KOPT-K1 (cell line): Measurements from ENCODE around the gene CDC23.
A peak's percentile ranks its signal among the peaks of the same experiment; 100 is the strongest.
"Not testable (repeated sequence)": the region's sequence is repeated elsewhere in the genome, so short reads cannot be mapped to it uniquely, and the experiment has no call there.

ENCODE experiments used
- H3K27ac ChIP-seq: fragments of 200-600 bp; sonication (generic); 2 replicates; pipeline ENCODE4 v1.5.1; 2016; ENCODE audit warnings: antibody characterized with exemption, mild to moderate bottlenecking, low read depth, low read length; ENCODE audit not compliant: poor library complexity, severe bottlenecking
- H3K36me3 ChIP-seq: fragments of 200-600 bp; sonication (generic); 2 replicates; pipeline ENCODE4 v1.5.1; 2017; ENCODE audit warnings: antibody characterized with exemption, mild to moderate bottlenecking, low read length, moderate library complexity; ENCODE audit not compliant: insufficient read depth
- H3K9me3 ChIP-seq: fragments of 200-600 bp; sonication (generic); 2 replicates; pipeline ENCODE4 v1.5.1; 2017; ENCODE audit warnings: antibody characterized with exemption, low read length, mild to moderate bottlenecking; ENCODE audit not compliant: insufficient read depth, poor library complexity, severe bottlenecking

Gene CDC23

GRCh38 chr5:138179277-138179857 lies 33.8 kb downstream of the CDC23 start:
- no peaks in the 10 kb centered on the region for H3K9me3 ChIP-seq
- peak overlapping the region; percentile 98 for H3K27ac ChIP-seq
- peaks cover 66% of the 10 kb centered on the region for H3K36me3 ChIP-seq

GRCh38 chr5:138178516-138179276 lies 34.4 kb downstream of the CDC23 start, which contains the start of the genes BRD8 and KIF20A:
TSS of gene BRD8 (minus strand) at chr5:138178630. CDS start at chr5:138178614, 16 bp downstream.
TSS of gene KIF20A (plus strand) at chr5:138179112. CDS start at chr5:138179681, 569 bp downstream.
- peaks cover 66% of the 10 kb centered on the region for H3K36me3 ChIP-seq
- H3K9me3 ChIP-seq: no peaks in the 10 kb centered on the region
- H3K27ac ChIP-seq: peak within 1 kb of the TSS; percentile 98

GRCh38 chr5:138177941-138178515 lies 35.1 kb downstream of the CDC23 start:
- Histone ChIP-seq H3K36me3 (peaks cover 66% of the 10 kb centered on the region), H3K27ac (peak overlapping the region; percentile 98), H3K9me3 (no peaks in the 10 kb centered on the region)

- Histone ChIP-seq H3K9me3 (no peaks in the 10 kb centered on the region), H3K36me3 (peaks cover 100% of the 10 kb centered on the region), H3K27ac (no peak overlapping the region)
These were observed 42.8 kb downstream of the CDC23 start for GRCh38 chr5:138170299-138170698.

- Histone ChIP-seq H3K9me3 (no peaks in the 10 kb centered on the region), H3K36me3 (peaks cover 100% of the 10 kb centered on the region), H3K27ac (no peak overlapping the region)
These were observed 44.0 kb downstream of the CDC23 start for GRCh38 chr5:138169124-138169523.

- H3K36me3 ChIP-seq: peaks cover 100% of the 10 kb centered on the region
- H3K27ac ChIP-seq: no peak overlapping the region
- no peaks in the 10 kb centered on the region for H3K9me3 ChIP-seq
These were observed 49.4 kb downstream of the CDC23 start for GRCh38 chr5:138163721-138164120.

GRCh38 chr5:138160706-138161105 lies 52.4 kb downstream of the CDC23 start:
- Histone ChIP-seq H3K27ac (no peak overlapping the region), H3K36me3 (peaks cover 100% of the 10 kb centered on the region), H3K9me3 (no peaks in the 10 kb centered on the region)

GRCh38 chr5:138159666-138160065 lies 53.5 kb downstream of the CDC23 start:
- no peak overlapping the region for H3K27ac ChIP-seq
- H3K9me3 ChIP-seq: no peaks in the 10 kb centered on the region
- H3K36me3 ChIP-seq: peaks cover 92% of the 10 kb centered on the region

- H3K27ac ChIP-seq: no peak overlapping the region
- peaks cover 72% of the 10 kb centered on the region for H3K36me3 ChIP-seq
- no peaks in the 10 kb centered on the region for H3K9me3 ChIP-seq
These were observed 55.5 kb downstream of the CDC23 start for GRCh38 chr5:138157626-138158025.

- H3K9me3 ChIP-seq, H3K27ac ChIP-seq: not testable (repeated sequence)
- H3K36me3 ChIP-seq: peaks cover 55% of the 10 kb centered on the region
These were observed 57.1 kb downstream of the CDC23 start for GRCh38 chr5:138155977-138156376.

- Histone ChIP-seq H3K27ac (no peak overlapping the region), H3K9me3 (no peaks in the 10 kb centered on the region), H3K36me3 (no peaks in the 10 kb centered on the region)
These were observed 63.6 kb downstream of the CDC23 start for GRCh38 chr5:138149530-138149929.

- H3K9me3 ChIP-seq: no peaks in the 10 kb centered on the region
- H3K36me3 ChIP-seq: no peaks in the 10 kb centered on the region
These were observed 64.3 kb downstream of the CDC23 start for GRCh38 chr5:138148811-138149210.

GRCh38 chr5:138143578-138143977 lies 69.5 kb downstream of the CDC23 start:
- not testable (repeated sequence) for H3K9me3 ChIP-seq, H3K36me3 ChIP-seq, H3K27ac ChIP-seq

More at GRCh38 chr5:138148811-138149210, 64.3 kb downstream of the CDC23 start:
- H3K27ac ChIP-seq: no peak overlapping the region

- H3K27ac ChIP-seq: no peak overlapping the region
- H3K9me3 ChIP-seq: no peaks in the 10 kb centered on the region
- no peaks in the 10 kb centered on the region for H3K36me3 ChIP-seq
These were observed 71.4 kb downstream of the CDC23 start for GRCh38 chr5:138141734-138142133.

GRCh38 chr5:138140268-138140667 lies 72.9 kb downstream of the CDC23 start:
- Histone ChIP-seq H3K9me3 (no peaks in the 10 kb centered on the region), H3K27ac (no peak overlapping the region), H3K36me3 (no peaks in the 10 kb centered on the region)
